Stimulated activated CD4-positive, alpha-beta T cell treated with anti-CD3 and anti-CD28 coated beads, Interleukin-4, amount 100 ng/mL, for 24 hours (primary cell): ENCODE data around the gene TTC27.

Source experiments
- DNase-seq: peaks from one replicate; pipeline ENCODE4 v3.0.0-alpha.2; 2020

The TTC27 gene

DNA sequence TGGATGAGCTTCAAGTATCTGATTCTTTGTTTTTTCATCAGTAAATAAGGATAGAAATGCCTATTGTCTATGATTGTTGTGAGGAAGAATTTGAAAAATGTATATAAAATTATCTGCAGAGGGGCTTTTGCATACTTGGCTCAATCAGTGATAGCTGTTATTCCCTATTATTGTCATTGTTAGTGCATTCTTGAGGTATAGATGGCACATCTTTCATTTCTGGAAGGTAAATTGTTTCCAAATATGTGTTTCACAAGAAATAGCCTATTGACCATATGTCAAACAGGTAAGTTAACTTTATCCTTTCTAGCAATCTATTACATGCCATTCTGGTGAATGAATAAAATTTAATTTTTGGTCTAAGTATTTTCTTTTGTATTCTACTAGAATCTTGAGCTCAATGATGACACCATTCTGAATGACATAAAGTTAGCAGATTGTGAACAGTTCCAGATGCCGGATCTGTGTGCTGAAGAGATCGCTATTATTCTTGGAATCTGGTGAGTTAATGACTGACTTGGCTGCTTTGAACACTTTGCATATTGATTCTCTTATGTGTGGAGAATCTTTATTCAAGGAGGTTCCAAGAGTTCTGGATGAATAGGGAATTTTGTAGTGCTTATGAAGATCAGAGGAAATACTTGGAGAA is 44.2 kb downstream of the TTC27 start:
- no peak for DNase-seq

GRCh38 chr2:32678825-32679224 is 51.0 kb downstream of the TTC27 start:
- DNase-seq = no peak

GRCh38 chr2:32680942-32681341 is 53.1 kb downstream of the TTC27 start:
- DNase-seq = no peak

- no peak for DNase-seq
These were observed 55.8 kb downstream of the TTC27 start for GRCh38 chr2:32683520-32684086.

GRCh38 chr2:32688541-32688940 is 60.7 kb downstream of the TTC27 start:
- DNase-seq = no peak

GRCh38 chr2:32691678-32692077 is 63.8 kb downstream of the TTC27 start:
- DNase-seq = no peak

GRCh38 chr2:32696439-32696838 is 68.6 kb downstream of the TTC27 start:
- no peak for DNase-seq

- no peak for DNase-seq
These were observed 69.3 kb downstream of the TTC27 start for GRCh38 chr2:32697156-32697555.

- no peak for DNase-seq
These were observed 71.3 kb downstream of the TTC27 start for GRCh38 chr2:32699151-32699550.

DNA sequence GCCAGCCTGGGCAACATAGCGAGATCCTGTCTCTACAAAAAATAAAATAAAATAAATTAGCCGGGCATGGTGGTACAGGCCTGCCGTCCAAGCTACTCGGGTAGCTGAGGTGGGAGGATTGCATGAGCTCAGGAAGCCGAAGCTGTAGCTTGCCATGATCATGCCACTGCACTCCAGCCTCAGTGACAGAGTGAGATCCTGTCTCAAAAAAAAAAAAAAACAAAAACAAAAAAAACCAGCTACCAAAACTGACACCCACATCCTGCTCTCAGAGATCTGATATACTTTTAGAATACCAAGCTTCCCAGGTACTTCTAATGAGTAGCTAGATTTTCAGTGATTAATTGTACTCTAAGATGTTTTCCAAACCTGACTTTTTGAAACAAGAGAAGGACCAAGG is 74.0 kb downstream of the TTC27 start:
- DNase-seq = no peak

DNA sequence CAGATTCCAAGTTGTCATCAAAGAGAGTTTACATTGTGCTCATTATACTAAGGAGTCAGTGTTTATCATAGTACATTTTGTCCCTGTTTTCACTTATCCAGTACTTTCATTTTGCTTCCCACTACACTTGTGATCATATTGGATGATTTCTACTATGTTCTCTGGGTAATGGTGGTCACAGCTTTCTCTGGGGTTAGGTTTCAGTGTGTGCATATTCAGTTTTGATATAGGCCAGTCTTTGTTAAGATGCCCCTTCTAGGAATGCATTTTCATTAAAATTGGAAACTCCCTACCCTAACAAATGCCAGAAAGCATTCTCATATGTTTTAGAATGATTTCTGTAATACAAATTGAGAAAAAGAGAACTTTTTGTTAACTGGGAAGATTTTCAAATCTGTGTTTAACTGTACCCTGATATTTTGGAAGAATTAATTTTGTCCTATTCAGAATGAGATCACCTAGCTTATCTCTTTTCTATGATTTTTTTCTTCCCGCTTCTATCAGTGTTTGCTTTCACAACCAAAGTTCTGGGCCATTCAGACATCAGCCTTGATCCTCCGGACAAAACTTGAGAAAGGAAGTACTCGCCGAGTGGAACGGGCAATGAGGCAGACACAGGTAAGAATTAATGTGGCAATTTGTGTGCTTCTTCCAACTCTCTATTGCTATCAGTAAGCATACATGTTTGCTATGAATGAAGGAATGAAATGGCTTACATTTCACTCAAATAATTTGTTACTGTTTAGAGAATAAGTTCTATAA is 74.6 kb downstream of the TTC27 start:
- no peak for DNase-seq

GRCh38 chr2:32706815-32707579 is 79.1 kb downstream of the TTC27 start:
- DNase-seq = no peak

DNA sequence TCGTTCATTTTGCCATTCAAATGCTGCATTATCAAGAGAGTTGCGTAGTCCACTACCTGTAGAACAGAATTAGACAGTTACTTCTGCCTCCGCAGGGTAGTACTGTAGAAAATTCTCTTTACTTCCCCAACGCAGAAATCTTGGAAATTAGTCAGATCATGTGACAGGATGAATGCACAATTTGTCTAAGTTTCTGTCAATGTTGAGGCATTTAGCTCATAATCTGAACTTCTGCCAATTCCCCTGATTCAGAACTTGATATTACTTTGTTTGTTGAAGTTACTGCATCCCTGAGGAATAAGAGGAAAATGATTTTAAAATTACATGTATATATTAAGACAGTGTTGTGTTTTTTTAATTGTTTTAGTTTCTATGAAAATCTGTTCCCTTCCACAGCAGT is 83.4 kb downstream of the TTC27 start:
- DNase-seq = no peak

- no peak for DNase-seq
These were observed 84.2 kb downstream of the TTC27 start for GRCh38 chr2:32711908-32712501.

GRCh38 chr2:32712870-32713269 is 85.0 kb downstream of the TTC27 start:
- DNase-seq = no peak

GRCh38 chr2:32714521-32714920 is 86.7 kb downstream of the TTC27 start:
- no peak for DNase-seq

DNA sequence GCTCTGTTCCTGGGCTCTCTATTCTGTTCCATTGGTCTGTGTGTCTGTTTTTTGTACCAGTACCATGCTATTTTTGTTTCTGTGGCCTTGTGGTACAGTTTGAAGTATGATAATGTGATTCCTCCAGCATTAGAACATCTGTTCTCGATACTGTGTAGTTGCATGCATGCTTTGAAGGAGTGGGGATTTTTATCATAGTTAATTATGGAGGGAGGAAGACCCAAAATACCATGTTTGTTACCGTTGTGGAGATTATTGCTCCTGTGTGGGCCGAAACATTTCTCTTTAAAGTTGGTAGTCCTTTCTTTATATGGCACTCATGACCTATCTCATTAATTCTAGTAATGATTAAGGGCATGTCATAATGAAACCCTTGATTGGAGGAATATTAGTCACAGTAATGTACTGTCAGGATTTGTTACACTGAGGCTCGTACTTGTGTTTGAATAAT is 87.6 kb downstream of the TTC27 start:
- DNase-seq = peak; percentile 5

DNA sequence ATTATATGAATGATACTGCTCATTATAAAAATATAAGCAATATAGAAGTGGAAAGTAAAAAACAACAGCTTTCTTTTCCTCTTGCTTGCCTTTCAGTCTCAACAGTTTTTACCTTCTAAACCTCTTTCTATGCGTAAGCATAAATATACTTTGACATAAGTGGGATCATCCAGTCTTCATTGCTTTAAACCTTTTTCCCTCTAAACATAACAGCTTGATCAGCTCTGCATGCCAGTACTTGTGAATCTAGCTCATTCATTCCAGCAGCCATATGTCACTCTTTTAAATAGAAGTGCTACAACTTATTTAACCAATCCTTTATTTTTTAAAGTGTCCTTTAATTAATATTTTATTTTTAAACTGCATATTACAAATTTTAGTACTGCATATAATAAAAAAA is 88.1 kb downstream of the TTC27 start:
- no peak for DNase-seq

DNA sequence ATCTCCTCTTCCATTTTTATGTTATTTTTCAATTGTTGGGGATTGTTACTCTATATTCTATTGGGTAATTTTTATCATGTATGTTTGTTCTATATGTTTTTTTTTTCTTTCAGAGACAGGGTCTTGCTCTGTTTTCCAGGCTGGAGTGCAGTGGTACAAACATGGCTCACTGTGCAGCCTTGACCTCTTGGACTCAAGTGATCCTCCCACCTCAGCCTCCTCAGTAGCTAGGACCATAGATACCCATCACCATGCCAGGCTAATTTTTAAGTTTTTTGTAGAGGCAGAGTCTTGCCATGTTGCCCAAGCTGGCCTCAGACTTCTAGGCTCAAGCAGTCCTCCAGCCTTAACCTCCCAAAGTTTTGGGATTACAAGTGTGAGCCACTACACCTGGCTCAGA is 88.7 kb downstream of the TTC27 start:
- DNase-seq = no peak

DNA sequence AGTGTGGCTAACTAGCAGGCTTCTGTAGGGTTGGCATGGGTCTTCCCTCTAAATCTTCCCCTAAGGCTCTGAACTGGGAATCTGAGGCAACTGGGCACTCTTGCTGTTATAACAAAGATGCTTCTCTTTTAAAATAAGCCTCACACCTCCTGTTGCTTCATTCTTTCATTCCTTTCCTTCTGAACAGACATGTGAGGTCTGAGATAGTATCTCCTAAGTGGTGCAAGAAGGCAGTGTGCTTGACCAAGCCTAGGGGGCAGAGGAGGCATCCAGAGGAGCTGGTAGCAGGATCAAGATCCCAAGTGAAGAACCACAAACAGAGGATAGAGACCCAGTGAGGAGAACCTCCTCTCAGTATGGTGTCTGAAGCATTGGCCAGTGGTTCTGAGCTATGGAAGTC is 90.9 kb downstream of the TTC27 start:
- DNase-seq = no peak

- no peak for DNase-seq
These were observed 91.6 kb downstream of the TTC27 start for GRCh38 chr2:32719430-32719829.

DNA sequence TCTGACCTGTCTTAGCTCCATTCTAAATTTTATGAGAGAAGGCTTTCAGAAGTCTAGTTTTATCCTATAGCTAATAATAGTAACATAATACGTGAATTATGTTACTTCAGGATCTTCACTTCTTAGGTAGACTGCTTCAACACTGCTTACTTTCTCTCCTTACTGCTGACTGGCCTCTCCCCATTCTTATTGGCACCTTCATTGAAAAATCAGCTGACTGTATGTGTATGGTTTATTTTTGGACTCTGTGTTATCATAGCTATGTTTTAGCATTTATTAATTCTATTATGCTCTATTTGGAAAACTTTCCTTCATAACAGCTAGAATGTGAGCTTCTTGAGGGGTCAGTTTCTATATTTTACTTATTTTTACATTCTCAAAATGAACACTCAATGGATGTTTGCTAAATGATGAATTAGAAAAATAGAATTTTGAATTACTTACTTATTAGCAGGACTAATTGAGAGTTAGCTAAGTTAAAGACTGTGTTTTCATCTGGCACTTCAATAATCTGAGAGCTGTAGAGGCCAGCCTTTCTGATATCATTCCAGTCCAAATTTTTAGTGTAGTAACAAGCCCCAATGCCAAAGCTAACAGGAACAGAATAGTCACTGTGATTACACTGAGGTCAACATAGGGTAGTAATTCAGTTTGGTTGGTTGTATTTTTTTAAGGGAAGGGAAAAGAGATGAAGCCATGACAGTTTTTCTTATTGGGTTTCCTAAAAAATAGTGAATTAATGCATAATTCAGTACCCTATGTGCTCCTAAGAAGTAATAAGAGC is 92.3 kb downstream of the TTC27 start:
- DNase-seq = no peak
